Fibroblast of lung (primary cell): Measurements from ENCODE around the gene SMOC2.

Experiments
- EZH2 ChIP-seq: IDR thresholded peaks from 2 replicates; pipeline ENCODE4 v1.5.1; 2012; ENCODE audit warnings: low read length, control low read depth, mild to moderate bottlenecking; ENCODE audit errors: missing control alignments
- TF ChIP-seq, protein P1 (sequence below), 2 donors: IDR thresholded peaks in 1 of 2; conservative IDR thresholded peaks in 1 of 2; 1 replicate in 1 of 2; 2 replicates in 1 of 2; pipeline ENCODE4 v1.5.1; 2011 to 2012; ENCODE audit warnings: low read length in 2 of 2, control low read depth in 1 of 2, inconsistent platforms in 1 of 2, low read depth in 1 of 2, mild to moderate bottlenecking in 1 of 2

- no peak for TF ChIP-seq EZH2
- TF ChIP-seq, protein P1, sequence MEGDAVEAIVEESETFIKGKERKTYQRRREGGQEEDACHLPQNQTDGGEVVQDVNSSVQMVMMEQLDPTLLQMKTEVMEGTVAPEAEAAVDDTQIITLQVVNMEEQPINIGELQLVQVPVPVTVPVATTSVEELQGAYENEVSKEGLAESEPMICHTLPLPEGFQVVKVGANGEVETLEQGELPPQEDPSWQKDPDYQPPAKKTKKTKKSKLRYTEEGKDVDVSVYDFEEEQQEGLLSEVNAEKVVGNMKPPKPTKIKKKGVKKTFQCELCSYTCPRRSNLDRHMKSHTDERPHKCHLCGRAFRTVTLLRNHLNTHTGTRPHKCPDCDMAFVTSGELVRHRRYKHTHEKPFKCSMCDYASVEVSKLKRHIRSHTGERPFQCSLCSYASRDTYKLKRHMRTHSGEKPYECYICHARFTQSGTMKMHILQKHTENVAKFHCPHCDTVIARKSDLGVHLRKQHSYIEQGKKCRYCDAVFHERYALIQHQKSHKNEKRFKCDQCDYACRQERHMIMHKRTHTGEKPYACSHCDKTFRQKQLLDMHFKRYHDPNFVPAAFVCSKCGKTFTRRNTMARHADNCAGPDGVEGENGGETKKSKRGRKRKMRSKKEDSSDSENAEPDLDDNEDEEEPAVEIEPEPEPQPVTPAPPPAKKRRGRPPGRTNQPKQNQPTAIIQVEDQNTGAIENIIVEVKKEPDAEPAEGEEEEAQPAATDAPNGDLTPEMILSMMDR (conservative IDR thresholded peaks at IDR 0.05 in 1 of 2, IDR thresholded peaks at IDR 0.05 in 1 of 2; ENCODE audit: low read depth in 1 of 2, low read length in 2 of 2) = no peak
These were observed 225.9 kb downstream of the SMOC2 start for GRCh38 chr6:168666699-168667427.
